ENCODE results near the gene SSBP3.

The SSBP3 gene

GRCh38 chr1:54253480-54253879 lies 152.7 kb downstream of the SSBP3 start:
- no peak for TF ChIP-seq CTCF (IDR thresholded peaks at IDR 0.05; ENCODE audit: insufficient read depth, low read depth, low read length, missing control alignments)
- no peak for DNase-seq (ENCODE audit: low read depth)
- H3K4me3 ChIP-seq (ENCODE audit: low read depth, low read length) = no peak overlapping the region

- no peak for TF ChIP-seq CTCF (IDR thresholded peaks at IDR 0.05; ENCODE audit: insufficient read depth, low read depth, low read length, missing control alignments)
- H3K4me3 ChIP-seq (ENCODE audit: low read depth, low read length) = no peak overlapping the region
- DNase-seq (ENCODE audit: low read depth) = no peak
Observed at GRCh38 chr1:54252371-54252936, 153.7 kb downstream of the SSBP3 start.

- no peak for DNase-seq (ENCODE audit: low read depth)
Observed at GRCh38 chr1:54250670-54251069, 155.5 kb downstream of the SSBP3 start.

GRCh38 chr1:54249819-54250435 lies 156.3 kb downstream of the SSBP3 start:
- TF ChIP-seq CTCF (IDR thresholded peaks at IDR 0.05; ENCODE audit: insufficient read depth, low read depth, low read length, missing control alignments) = no peak
- no peak for DNase-seq (ENCODE audit: low read depth)
- no peak overlapping the region for H3K4me3 ChIP-seq (ENCODE audit: low read depth, low read length)

More at GRCh38 chr1:54250670-54251069, 155.5 kb downstream of the SSBP3 start:
- H3K4me3 ChIP-seq (ENCODE audit: low read depth, low read length) = no peak overlapping the region
- no peak for TF ChIP-seq CTCF (IDR thresholded peaks at IDR 0.05; ENCODE audit: insufficient read depth, low read depth, low read length, missing control alignments)

GRCh38 chr1:54248966-54249365 lies 157.2 kb downstream of the SSBP3 start:
- no peak for DNase-seq (ENCODE audit: low read depth)
- TF ChIP-seq CTCF (IDR thresholded peaks at IDR 0.05; ENCODE audit: insufficient read depth, low read depth, low read length, missing control alignments) = no peak
- H3K4me3 ChIP-seq (ENCODE audit: low read depth, low read length) = no peak overlapping the region

- no peak for TF ChIP-seq CTCF (IDR thresholded peaks at IDR 0.05; ENCODE audit: insufficient read depth, low read depth, low read length, missing control alignments)
- no peak for DNase-seq (ENCODE audit: low read depth)
- H3K4me3 ChIP-seq (ENCODE audit: low read depth, low read length) = no peak overlapping the region
Observed at GRCh38 chr1:54247863-54248515, 158.2 kb downstream of the SSBP3 start.
